C4-2B (cell line): ENCODE measurements around the gene SMYD4.

Experiments
- H3K27ac ChIP-seq: fragments of 450-650 bp; 2 replicates; pipeline ENCODE4 v1.5.1; 2017
- ZFX ChIP-seq: fragments of 450-650 bp; IDR thresholded peaks from 2 replicates; pipeline ENCODE4 v1.6.1; 2017
- TF ChIP-seq, protein P1 (sequence below): fragments of 450-650 bp; conservative IDR thresholded peaks from 2 replicates; pipeline ENCODE4 v1.5.1; 2017; ENCODE audit warnings: mild to moderate bottlenecking

SMYD4 gene

DNA sequence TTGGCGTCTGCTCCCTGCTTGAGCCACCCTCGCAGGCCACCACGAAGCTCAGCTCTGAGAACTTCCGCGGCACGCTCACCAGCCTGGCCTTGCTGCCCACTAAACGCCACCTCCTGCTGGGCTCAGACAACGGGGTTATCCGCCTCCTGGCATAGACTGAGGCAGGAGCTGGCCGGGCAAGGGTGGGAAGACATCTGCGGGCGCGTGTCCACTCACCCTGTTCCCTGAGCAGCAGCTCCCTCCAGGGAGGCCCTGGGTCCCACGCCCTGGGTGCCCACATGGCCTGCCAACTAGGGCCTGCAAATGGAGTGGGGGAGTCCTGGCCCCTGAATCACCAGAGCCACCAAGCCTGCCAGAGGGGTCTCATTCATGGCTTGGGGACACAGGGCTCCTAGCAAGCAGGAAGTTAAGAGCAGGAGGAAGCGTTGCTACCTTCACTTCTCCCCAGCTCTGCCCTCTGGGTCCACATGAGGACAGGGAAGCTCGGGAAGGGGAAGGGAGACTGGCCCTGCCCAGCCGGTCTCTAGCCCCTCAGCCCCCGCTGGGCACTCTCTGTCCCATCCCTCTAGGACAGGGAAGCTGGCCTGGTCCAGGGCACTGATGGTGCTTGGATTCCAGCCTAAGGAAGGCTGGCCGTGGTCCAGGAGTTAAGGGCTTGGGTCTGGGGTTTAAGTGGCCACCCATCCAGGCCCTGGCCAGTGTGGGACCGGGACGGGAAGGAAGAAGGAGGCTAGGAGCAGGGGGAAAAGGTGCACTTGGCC is 92.0 kb downstream of the SMYD4 start:
- no peak overlapping the region for H3K27ac ChIP-seq
- TF ChIP-seq ZFX = no peak
- TF ChIP-seq, protein P1, sequence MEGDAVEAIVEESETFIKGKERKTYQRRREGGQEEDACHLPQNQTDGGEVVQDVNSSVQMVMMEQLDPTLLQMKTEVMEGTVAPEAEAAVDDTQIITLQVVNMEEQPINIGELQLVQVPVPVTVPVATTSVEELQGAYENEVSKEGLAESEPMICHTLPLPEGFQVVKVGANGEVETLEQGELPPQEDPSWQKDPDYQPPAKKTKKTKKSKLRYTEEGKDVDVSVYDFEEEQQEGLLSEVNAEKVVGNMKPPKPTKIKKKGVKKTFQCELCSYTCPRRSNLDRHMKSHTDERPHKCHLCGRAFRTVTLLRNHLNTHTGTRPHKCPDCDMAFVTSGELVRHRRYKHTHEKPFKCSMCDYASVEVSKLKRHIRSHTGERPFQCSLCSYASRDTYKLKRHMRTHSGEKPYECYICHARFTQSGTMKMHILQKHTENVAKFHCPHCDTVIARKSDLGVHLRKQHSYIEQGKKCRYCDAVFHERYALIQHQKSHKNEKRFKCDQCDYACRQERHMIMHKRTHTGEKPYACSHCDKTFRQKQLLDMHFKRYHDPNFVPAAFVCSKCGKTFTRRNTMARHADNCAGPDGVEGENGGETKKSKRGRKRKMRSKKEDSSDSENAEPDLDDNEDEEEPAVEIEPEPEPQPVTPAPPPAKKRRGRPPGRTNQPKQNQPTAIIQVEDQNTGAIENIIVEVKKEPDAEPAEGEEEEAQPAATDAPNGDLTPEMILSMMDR = no peak

DNA sequence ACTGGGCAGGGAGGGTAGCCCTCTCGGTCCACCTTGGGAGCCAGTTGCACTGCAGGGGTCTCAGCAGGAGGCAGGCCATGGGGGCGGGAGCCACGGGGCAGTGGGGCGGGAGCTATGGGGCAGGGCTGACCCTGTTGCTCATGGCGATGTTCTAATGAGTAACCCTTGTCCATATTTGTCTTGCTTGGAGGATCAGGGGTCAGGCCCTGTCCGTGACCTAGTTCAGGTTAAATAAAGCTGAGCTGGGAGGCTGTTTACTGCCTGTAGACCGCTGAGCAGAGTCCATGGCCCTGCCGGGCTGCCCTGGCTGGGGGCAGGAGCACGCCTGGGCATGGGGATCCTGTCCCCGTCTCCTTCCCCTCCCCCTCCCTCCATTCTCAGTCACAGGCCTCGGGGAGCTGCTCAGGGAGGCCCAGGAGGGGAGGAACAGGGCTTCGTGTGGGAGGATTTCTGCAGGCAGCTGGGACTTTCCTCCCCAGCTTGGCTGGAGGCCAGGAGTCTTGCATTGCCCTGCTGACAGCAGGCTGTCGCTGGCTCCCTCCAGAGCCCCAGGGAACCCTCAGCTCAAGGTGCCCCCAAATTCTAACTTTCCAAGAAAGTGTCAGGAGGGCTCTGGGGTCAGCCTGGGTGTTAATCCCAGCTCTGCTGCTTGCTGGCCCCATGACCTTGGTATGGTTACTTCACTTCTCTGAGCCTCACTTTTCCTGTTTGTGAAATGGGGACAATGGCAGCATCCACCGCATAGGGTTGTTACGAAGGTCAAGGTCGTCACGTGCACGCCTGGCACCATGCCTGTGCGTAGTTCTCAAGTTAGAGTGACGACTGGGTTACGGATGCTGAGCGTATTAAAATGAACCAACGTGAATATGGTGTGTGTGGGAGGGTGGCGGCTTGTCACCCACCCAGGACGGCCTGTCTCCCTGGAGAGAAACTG is 93.1 kb downstream of the SMYD4 start:
- TF ChIP-seq, protein P1 = no peak
- TF ChIP-seq ZFX = no peak
- H3K27ac ChIP-seq = no peak overlapping the region

DNA sequence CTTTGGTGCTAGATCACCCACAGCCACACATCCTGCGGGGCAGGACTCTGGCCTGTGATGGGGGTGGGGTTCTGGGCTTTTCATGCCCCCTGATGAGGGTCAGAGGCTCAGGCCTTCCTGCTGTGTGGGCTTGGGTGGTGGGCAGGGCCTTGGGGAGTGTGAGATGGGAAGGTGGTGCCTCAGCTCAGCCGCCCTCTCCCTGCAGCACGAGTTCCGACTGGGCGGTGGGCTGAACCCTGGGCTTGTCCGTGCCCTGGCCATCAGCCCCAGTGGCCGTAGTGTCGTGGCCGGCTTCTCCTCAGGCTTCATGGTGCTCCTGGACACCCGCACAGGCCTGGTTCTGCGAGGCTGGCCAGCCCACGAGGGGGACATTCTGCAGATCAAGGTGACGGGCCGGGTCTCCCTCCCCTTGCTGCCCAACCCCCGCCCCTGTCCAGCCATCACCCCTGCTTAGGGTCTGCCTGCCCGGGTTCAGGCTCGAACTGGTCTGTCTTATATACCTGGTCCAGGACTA is 93.8 kb downstream of the SMYD4 start:
- TF ChIP-seq ZFX = no peak
- no peak overlapping the region for H3K27ac ChIP-seq

DNA sequence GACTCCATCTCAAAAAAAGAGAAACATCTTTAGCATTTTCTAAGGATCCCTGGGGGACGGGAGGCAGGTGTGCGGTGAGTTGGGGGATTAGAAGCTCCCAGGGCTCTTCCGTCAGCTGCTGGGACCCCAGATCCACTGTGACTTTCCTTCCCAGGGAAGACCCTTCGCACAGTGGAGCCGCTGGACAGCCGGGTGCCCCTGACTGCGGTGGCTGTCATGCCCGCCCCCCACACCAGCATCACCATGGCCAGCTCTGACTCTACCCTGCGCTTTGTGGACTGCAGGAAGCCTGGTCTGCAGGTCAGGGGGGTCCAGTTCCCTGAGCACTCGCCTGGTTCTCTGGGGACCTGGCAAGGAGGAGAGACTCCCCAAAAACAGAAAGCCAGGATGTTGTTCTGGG is 94.3 kb downstream of the SMYD4 start:
- TF ChIP-seq, protein P1 = no peak
- no peak for TF ChIP-seq ZFX
- no peak overlapping the region for H3K27ac ChIP-seq

DNA sequence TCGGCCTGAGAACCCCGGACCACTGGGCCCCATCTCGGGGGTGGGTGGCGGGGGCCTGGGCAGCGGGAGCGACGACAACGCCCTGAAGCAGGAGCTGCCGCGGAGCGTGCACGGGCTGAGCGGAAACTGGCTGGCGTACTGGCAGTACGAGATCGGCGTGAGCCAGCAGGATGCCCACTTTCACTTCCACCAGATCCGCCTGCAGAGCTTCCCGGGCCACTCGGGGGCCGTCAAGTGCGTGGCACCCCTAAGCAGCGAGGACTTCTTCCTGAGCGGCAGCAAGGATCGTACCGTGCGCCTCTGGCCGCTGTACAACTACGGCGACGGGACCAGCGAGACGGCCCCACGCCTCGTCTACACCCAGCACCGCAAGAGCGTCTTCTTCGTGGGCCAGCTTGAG is 95.9 kb downstream of the SMYD4 start:
- TF ChIP-seq, protein P1 = no peak
- TF ChIP-seq ZFX = no peak
- H3K27ac ChIP-seq = no peak overlapping the region

DNA sequence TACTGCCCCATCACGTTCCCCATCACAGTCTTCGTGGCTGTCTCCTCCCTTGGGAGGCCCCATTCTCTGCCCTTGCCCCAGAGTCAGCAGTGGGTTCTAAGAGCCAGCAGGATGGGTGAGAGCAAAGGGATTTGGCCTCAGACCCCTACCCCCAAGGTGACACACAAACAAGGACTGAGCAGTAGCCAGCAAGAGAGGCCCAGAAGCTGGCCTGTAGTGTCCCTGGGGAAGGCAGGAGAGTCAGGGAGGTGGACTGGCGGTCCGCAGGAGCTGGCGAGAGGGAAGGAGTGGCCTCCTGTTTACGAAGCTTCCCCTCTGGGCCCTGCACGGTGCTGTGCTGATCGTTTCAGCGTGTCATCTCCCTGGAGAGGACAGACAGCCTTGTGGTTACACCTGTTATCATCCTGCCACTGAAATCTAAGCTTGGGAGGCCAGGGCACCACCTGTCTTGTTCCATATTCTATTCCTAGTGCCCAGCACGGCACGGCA is 96.8 kb downstream of the SMYD4 start:
- TF ChIP-seq ZFX = no peak
- TF ChIP-seq, protein P1 = no peak
- no peak overlapping the region for H3K27ac ChIP-seq

DNA sequence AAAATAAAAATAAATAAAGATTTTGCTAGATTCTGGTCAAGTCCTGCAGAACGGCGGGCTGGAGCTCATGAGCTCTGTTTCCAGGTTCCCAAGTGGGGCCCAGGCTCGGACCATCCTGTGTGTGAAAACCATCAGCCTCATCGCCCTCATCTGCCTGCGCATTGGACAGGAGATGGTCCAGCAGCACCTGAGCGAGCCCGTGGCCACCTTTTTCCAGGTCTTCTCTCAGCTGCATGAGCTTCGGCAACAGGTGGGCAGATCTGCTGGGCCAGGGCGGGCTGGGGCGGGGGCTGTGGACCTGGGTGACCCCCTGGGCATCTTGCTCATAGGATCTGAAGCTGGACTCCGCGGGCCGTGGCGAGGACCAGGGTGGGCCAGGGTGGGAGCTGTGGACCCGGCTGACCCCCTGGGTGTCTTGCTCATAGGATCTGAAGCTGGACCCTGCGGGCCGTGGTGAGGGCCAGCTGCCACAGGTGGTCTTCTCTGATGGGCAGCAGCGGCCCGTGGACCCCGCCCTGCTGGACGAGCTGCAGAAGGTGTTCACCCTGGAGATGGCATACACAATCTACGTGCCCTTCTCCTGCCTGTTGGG is 97.4 kb downstream of the SMYD4 start:
- TF ChIP-seq ZFX = no peak
- TF ChIP-seq, protein P1 = no peak
- no peak overlapping the region for H3K27ac ChIP-seq
